Activated naive CD4-positive, alpha-beta T cell treated with anti-CD3 and anti-CD28 coated beads, Interleukin-2, amount 10 ng/mL, durations not matched to agents 7 days and 5 days (primary cell): ENCODE data around the gene C10orf105.

ENCODE experiments used
- CTCF ChIA-PET: fragments of 350-600 bp; sonication (Branson Sonifier 250); formaldehyde crosslinking; loops from one replicate; lab custom pipeline; 2021; ENCODE audit warnings: antibody characterized with exemption; lab: Charles Lee
- DNase-seq: peaks from one replicate; pipeline ENCODE4 v3.0.0-alpha.2; 2020
- H3K27ac Mint-ChIP-seq: one replicate; pipeline ENCODE4 v1.8.0; 2021; ENCODE audit warnings: mild to moderate bottlenecking, moderate library complexity, mixed read lengths
- H3K27me3 Mint-ChIP-seq: one replicate; pipeline ENCODE4 v1.8.0; 2021; ENCODE audit warnings: mild to moderate bottlenecking, mixed read lengths
- H3K36me3 Mint-ChIP-seq: one replicate; pipeline ENCODE4 v1.8.0; 2021; ENCODE audit warnings: mixed read lengths
- H3K4me1 Mint-ChIP-seq: one replicate; pipeline ENCODE4 v1.8.0; 2021; ENCODE audit warnings: mixed read lengths
- H3K4me3 Mint-ChIP-seq: one replicate; pipeline ENCODE4 v1.8.0; 2021; ENCODE audit warnings: mild to moderate bottlenecking, moderate library complexity, mixed read lengths
- H3K9me3 Mint-ChIP-seq: one replicate; pipeline ENCODE4 v1.8.0; 2021; ENCODE audit warnings: mixed read lengths

Gene C10orf105

GRCh38 chr10:71671994-71672946 is 47.3 kb downstream of the C10orf105 start:
- CTCF ChIA-PET: interaction anchor here (0.6 kb wide), 1 partner anchor 488 kb away, joined by 4 read pairs; no protein-coding TSS in a partner anchor
- no peaks in the 10 kb centered on the region for H3K9me3 Mint-ChIP-seq
- no peaks in the 10 kb centered on the region for H3K36me3 Mint-ChIP-seq
- H3K4me3 Mint-ChIP-seq: no peak overlapping the region
- no peak overlapping the region for H3K27ac Mint-ChIP-seq
- DNase-seq: no peak
- peaks cover 11% of the 10 kb centered on the region for H3K4me1 Mint-ChIP-seq
- peaks cover 30% of the 10 kb centered on the region for H3K27me3 Mint-ChIP-seq

- Mint-ChIP-seq H3K27me3 (peaks cover 4% of the 10 kb centered on the region), H3K9me3 (no peaks in the 10 kb centered on the region), H3K4me1 (peaks cover 36% of the 10 kb centered on the region), H3K4me3 (no peak overlapping the region), H3K36me3 (no peaks in the 10 kb centered on the region), H3K27ac (peak overlapping the region; percentile 80)
- CTCF ChIA-PET: no interaction called here
- DNase-seq: peak; percentile 34
Observed at GRCh38 chr10:71667387-71667752, 52.2 kb downstream of the C10orf105 start.

GRCh38 chr10:71666639-71667386 is 52.8 kb downstream of the C10orf105 start:
- no peak overlapping the region for H3K4me3 Mint-ChIP-seq

GRCh38 chr10:71665456-71665855 is 54.1 kb downstream of the C10orf105 start:
- H3K36me3 Mint-ChIP-seq: no peaks in the 10 kb centered on the region
- peaks cover 36% of the 10 kb centered on the region for H3K4me1 Mint-ChIP-seq
- H3K27me3 Mint-ChIP-seq: peaks cover 8% of the 10 kb centered on the region
- no peak overlapping the region for H3K4me3 Mint-ChIP-seq
- H3K27ac Mint-ChIP-seq: no peak overlapping the region
- CTCF ChIA-PET: interaction anchor here (1.6 kb wide), 1 partner anchor 147 kb away, joined by 7 read pairs; no protein-coding TSS in a partner anchor
- no peak for DNase-seq
- H3K9me3 Mint-ChIP-seq: no peaks in the 10 kb centered on the region

More at GRCh38 chr10:71666639-71667386, 52.8 kb downstream of the C10orf105 start:
- H3K27me3 Mint-ChIP-seq: peaks cover 4% of the 10 kb centered on the region
- H3K27ac Mint-ChIP-seq: peak overlapping the region; percentile 80
- peaks cover 36% of the 10 kb centered on the region for H3K4me1 Mint-ChIP-seq
- CTCF ChIA-PET: no interaction called here
- DNase-seq: peak; percentile 31
- H3K9me3 Mint-ChIP-seq: no peaks in the 10 kb centered on the region
- H3K36me3 Mint-ChIP-seq: no peaks in the 10 kb centered on the region

GRCh38 chr10:71664585-71664984 is 55.0 kb downstream of the C10orf105 start:
- CTCF ChIA-PET: interaction anchor here (1.0 to 1.6 kb wide), 3 partner anchors 44 to 148 kb away, joined by 3 to 7 read pairs (median 6); no protein-coding TSS in a partner anchor
- peaks cover 14% of the 10 kb centered on the region for H3K27me3 Mint-ChIP-seq
- H3K27ac Mint-ChIP-seq: no peak overlapping the region
- H3K36me3 Mint-ChIP-seq: no peaks in the 10 kb centered on the region
- peaks cover 36% of the 10 kb centered on the region for H3K4me1 Mint-ChIP-seq
- DNase-seq: no peak
- no peak overlapping the region for H3K4me3 Mint-ChIP-seq
- H3K9me3 Mint-ChIP-seq: no peaks in the 10 kb centered on the region

DNA sequence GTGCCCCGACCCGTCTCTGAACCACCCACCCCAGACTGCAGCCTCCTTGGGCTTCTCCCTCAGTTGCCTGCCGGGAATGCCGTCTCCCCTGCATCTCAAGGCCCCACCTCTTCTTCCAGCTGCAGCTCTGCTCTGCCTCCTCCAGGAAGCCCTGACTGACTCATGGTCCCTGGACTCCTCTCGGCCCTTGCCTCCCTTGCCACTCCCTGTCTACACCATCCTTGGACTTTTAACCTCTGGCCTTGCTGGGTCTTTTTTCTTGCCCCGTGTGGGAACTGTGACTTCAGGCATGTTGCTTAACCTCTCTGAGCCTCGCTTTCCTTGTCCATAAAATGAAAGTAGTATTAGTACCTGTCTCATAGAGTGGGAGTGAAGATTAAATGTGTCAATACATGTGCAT is 56.3 kb downstream of the C10orf105 start:
- Mint-ChIP-seq H3K36me3 (no peaks in the 10 kb centered on the region), H3K27me3 (peaks cover 22% of the 10 kb centered on the region), H3K9me3 (no peaks in the 10 kb centered on the region), H3K4me3 (no peak overlapping the region), H3K4me1 (peaks cover 31% of the 10 kb centered on the region), H3K27ac (no peak overlapping the region)
- CTCF ChIA-PET: interaction anchor here (0.6 kb wide), 1 partner anchor 362 kb away, joined by 3 read pairs; no protein-coding TSS in a partner anchor
- no peak for DNase-seq

GRCh38 chr10:71661779-71662336 is 57.7 kb downstream of the C10orf105 start:
- H3K4me1 Mint-ChIP-seq: peaks cover 21% of the 10 kb centered on the region
- no peak overlapping the region for H3K27ac Mint-ChIP-seq
- H3K4me3 Mint-ChIP-seq: no peak overlapping the region
- no peak for DNase-seq
- H3K27me3 Mint-ChIP-seq: peaks cover 22% of the 10 kb centered on the region
- CTCF ChIA-PET: no interaction called here
- no peaks in the 10 kb centered on the region for H3K36me3 Mint-ChIP-seq
- H3K9me3 Mint-ChIP-seq: no peaks in the 10 kb centered on the region
